GM21619 (cell line): ENCODE data around the gene IL11.
"Not testable (repeated sequence)": the region's sequence is repeated elsewhere in the genome, so short reads cannot be mapped to it uniquely, and the experiment has no call there.

ENCODE experiments used
- ATAC-seq: cut with Tn5 transposase; IDR thresholded peaks from one replicate; pipeline ENCODE4 v1.9.1; 2021; ENCODE audit not compliant: unreplicated experiment

IL11 gene

GRCh38 chr19:55352549-55353145 lies 17.6 kb downstream of the IL11 start:
- ATAC-seq = no peak

DNA sequence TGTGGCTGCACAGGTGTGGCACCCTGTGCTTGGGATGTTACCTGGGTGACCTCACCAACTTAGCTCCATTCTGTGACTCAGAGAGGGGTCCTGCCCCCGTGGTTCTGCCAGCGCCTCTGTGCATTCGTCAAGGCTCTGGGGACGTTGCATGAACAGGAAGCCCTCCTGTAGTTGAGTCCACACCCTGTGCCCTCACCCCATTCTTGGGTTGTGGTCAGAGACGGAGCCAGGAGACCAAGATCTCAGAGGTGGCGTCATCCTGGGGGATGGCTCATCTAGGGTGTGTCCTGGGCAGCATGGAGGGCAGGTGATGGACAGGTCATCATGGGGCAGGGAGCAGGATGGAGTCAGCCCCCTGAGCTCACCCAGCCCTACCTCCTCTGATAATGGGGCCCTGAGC lies 18.2 kb downstream of the IL11 start:
- no peak for ATAC-seq

DNA sequence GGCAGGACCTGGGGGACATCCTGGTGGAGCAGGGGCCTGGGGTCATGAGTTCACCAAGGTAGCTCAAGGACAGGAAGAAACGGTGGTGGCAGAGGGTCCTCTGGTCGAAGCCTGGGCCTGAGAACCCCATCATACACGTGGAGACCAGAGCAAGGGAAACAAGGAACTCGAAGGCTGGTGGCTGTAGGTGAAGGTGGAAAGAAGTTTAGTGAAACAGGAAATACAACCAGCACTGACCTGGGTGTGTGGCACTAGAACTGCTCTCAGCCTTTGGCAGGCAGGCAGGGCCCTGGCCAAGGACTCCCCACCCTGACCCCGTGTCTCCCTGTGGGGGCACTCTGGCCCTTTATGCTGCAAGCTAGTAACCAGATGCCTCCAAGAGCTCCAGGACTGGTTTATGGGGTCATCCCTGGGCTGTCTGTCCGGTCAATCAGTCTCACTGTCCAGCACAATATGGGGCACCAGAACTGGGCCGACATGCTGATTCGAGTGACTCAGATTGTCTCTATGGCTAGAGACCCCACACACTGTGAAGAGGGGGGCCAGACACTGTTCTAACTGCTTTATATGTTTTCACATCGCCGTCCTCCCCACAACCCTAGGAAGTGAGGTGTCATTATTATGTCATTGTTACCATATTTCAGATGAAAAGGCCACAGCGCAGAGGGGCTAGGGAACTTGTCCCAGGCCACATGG lies 19.5 kb downstream of the IL11 start:
- ATAC-seq = no peak

DNA sequence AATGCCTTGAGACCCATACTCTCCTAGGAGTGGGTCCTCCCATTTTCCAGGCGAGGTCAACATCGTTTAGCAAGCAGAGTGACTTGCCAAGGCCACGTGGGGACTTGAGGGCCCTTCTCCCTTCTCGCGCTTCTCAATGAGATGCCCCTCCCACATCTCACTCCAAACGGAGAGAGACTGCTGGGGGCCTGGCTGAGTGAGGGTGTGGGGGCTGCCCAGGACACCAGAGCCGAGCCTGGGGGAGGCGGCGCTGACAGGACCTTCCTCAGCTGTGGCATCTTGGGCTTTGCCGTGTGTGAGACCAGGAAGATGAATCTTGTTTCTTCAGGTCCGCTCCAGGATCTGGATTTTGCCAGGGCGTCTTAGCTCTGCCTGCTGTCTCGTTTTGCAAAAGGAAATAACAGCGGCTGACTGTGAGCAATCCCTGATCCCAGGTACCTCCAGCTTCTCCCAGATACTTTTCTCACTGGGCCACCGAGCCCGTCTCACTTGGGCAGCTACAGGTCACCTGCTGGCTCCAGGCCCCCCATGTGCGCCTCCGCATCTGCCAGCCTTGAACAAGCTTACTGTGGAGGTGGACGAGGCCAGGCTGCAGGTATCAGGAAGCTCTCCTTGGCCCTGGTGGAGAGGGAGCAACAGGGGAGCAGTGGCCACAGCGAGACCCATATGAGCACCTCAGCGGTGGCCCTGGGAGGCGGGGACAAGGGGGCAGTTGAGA lies 21.8 kb downstream of the IL11 start:
- ATAC-seq = no peak

- ATAC-seq = no peak
Observed at GRCh38 chr19:55347442-55348009, 22.7 kb downstream of the IL11 start.

DNA sequence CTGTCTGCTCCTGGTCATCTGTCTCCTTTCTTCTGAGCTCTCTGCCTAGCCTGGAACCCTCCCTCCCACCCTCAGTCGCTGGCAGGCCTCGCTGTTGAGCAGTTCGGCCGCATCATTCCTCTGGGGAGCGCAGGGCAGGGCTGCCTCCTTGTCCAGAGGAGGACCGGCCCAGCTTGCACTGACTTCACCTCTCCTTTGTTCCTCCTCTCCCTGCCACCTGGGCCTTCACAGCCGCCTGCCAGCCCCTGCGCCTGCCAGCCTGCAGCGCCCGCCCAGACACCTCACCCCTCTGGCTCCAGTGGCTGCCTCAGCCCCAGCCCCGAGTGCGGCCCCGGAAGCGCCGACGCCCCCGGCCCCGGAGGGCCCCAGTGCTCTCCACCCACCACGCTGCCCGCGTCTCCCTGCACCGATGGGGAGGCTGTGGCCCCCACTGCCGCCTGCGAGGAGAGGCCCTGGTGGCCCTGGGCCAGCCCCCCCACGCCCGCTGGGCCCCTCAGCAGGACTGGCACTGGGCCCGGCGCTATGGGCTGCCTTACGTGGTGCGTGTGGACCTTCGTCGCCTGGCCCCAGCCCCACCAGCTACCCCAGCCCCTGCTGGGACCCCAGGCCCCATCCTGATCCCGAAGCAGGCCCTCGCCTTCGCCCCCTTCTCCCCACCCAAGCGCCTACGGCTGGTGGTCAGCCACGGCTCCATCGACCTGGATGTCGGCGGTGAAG lies 23.4 kb downstream of the IL11 start:
- ATAC-seq = no peak

GRCh38 chr19:55345818-55346724 lies 24.2 kb downstream of the IL11 start:
- no peak for ATAC-seq

DNA sequence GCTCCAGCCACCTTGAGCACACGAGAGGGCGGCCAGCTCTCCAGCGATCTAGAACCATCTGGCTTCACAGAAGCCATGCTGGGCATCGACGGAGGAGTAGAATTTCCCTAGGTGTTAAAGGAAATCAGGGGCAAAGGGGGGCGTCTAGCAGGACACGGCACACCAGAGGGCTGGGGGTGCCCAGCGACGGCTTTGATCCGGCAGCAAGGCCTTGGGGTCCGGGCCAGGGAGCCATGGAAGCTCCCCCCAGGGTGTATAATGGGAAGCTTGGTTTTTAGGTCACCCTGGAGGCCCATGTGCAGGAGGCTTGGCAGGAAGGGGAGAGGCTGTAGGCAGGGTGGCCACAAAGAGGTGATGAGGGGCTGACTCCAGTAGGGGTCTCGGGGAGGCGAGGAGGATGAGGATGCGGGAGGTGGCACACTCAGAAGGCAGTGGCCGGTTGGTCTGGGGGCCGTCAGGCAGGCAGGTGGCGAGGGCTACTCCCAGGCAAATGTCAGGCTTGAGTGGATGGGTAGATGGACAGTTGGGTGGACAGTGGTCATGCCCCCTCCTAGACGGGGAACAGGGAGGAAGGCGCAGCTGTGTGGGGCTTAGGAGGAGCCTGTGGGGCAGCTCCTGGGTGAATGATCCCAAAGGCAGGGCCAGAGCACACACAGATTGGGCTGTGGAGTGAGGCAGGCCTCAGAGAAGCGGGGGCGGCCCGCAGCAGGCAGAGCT lies 25.0 kb downstream of the IL11 start:
- no peak for ATAC-seq

- ATAC-seq = no peak
Observed at GRCh38 chr19:55344444-55344843, 25.8 kb downstream of the IL11 start.

DNA sequence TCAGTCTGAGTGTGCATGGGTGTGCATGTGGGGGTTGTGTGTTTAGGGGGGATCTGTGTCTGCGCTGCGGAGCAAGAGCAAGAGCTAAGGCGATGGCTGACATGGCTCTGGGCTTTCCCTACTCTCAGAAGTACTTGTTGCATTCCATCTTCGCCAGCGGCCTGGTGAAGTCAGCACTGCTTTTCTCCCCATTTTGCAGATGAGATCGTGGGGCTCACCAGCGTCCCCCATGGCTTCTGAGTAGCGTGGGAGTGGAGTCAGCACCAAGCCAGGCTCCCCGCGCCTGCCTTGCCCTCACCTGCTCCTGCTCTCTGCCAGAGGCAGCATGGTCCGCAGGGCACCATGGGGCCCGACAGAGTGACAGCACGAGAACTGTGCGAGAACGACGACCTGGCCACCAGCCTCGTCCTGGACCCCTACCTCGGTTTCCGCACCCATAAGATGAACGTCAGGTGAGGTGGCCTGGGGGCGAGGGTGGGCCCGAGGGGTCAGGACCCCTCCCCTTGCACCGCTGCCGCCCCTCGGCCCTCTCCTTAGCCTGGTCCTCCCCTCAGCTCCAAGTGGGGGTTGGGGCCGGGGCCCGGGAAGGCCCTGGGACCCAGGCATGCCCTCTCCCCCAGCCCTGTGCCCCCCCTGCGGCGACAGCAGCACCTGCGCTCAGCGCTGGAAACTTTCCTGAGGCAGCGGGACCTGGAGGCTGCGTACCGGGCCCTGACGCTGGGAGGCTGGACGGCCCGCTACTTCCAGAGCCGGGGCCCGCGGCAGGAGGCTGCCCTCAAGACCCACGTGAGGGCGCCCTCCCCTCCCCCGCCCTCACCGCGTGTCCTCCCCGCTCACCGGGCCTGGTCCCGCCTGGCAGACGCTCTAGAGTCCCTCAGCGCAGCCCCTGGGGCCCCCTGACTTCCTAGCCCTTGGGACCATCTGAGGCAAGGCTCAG lies 28.4 kb downstream of the IL11 start:
- no peak for ATAC-seq

DNA sequence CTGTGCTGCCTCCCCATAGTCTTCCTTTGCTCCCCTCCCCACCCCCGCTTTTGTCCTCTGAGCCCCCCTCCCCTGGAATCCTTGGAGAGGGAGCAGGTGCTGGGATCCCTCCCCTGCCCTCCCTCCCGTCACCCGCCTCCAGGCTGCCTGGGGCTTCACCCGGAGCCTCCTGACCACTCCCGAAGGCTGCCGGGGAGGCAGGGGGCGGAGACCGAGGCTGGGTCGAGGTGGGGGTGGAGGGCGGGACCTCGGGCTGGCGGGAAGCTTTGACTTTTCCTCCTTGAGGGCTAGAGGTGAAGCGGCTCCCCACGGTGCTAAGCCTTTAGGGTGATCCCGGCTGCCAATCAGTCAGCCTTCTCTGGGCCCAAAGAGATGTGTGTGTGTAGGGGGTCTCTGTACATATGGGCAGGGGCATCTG lies 29.1 kb downstream of the IL11 start:
- ATAC-seq = no peak

DNA sequence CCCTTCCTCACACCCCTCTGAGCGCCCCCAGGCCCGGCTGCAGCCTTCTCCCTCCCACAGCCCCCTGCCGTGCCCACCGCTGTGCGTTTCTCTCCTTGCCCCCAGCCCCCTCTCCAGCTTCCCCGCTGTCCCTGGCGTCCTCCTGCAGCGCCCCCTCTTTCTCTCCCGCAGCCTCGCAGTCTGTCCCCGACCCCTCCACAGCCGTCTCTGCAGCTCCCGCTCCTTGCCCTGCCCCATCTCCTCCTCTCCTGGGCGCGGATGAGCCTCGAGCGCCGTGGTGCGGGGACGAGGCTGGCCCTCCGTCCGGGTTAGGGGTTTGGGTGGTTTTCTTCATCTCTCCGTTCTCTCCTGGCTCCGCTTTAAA lies 29.5 kb downstream of the IL11 start:
- ATAC-seq = no peak

- no peak for ATAC-seq
Observed at GRCh38 chr19:55339889-55340783, 30.1 kb downstream of the IL11 start.

- ATAC-seq = peak; percentile 76
Observed at GRCh38 chr19:55339105-55339888, 31.0 kb downstream of the IL11 start, which contains the start of gene KMT5C. Gene KMT5C, plus strand, starts transcription at chr19:55339876. Its CDS starts 2,061 bp downstream, at chr19:55341937.

DNA sequence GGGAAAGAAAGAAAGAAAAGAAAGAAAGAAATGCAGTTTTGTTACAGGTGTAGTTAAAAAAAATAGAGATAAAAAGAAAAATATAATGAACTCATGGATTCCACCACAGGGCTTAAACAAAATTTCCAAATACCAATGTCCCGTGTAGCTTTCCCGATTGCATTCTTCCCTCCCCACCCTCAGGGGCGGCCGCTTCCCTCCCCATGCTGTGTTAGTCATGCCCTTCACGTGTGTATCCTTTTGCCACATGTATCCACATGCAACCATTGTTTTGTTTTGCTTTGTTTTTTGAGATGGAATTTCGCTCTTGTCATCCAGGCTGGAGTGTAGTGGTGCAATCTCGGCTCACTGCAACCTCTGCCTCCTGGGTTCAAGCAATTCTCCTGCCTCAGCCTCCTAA lies 34.2 kb downstream of the IL11 start:
- no peak for ATAC-seq

- no peak for ATAC-seq
Observed at GRCh38 chr19:55333870-55334269, 36.4 kb downstream of the IL11 start.

DNA sequence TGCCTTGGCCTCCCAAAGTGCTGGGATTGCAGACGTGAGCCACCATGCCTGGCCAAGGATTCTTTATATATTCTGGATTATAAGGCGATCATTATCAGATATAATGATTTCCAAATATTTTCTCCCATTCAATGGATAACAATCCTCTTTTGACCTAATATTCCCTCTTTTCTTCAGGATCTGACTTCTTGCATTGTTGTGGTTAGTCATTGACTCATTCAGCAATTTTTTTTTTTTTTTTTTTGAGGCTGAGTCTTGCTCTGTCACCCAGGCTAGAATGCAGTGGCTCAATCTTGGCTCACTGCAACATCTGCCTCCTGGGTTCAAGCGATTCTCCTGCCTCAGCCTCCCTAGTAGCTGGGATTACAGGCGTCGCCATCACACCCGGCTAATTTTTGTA lies 40.5 kb downstream of the IL11 start:
- not testable (repeated sequence) for ATAC-seq
